T47D (cell line): Measurements from ENCODE around the gene PLA2G2D.

Source experiments
- DNase-seq, 2 experiments: peaks; one replicate each; pipeline versions ENCODE4 v3.0.0 to v3.0.0-alpha.2; 2011 to 2012; ENCODE audit warnings: low read depth in 1 of 2, low spot score in 1 of 2
- JUND ChIP-seq: IDR thresholded peaks from 2 replicates; pipeline ENCODE4 v1.6.1; 2012; ENCODE audit warnings: low read depth
- in situ Hi-C: cut with HindIII; loops from 2 replicates; pipeline ENCODE4 v1.10.0; 2016; ENCODE audit warnings: low sequenced_read_pairs, low pct_unique_long_range_greater_than_20kb

PLA2G2D gene

GRCh38 chr1:20150969-20151368 is 31.6 kb upstream of the PLA2G2D start:
- in situ Hi-C loops: no loop called here
- no peak for TF ChIP-seq JUND
- no peak for DNase-seq

- no peak for DNase-seq
- in situ Hi-C loops: no loop called here
- no peak for TF ChIP-seq JUND
Observed at GRCh38 chr1:20150326-20150705, 31.0 kb upstream of the PLA2G2D start.

- DNase-seq: no peak
- no peak for TF ChIP-seq JUND
- in situ Hi-C loops: no loop called here
Observed at GRCh38 chr1:20149601-20150325, 30.4 kb upstream of the PLA2G2D start.

- TF ChIP-seq JUND: no peak
- no peak for DNase-seq
- in situ Hi-C loops: no loop called here
Observed at GRCh38 chr1:20148571-20149500, 29.5 kb upstream of the PLA2G2D start.

- no peak for DNase-seq
- in situ Hi-C loops: no loop called here
- no peak for TF ChIP-seq JUND
Observed at GRCh38 chr1:20147846-20148570, 28.7 kb upstream of the PLA2G2D start.

- no peak for TF ChIP-seq JUND
- in situ Hi-C loops: no loop called here
- no peak for DNase-seq
Observed at GRCh38 chr1:20143734-20144565, 24.6 kb upstream of the PLA2G2D start.

GRCh38 chr1:20143318-20143717 is 24.0 kb upstream of the PLA2G2D start:
- in situ Hi-C loops: no loop called here
- no peak for TF ChIP-seq JUND

GRCh38 chr1:20142001-20142710 is 22.8 kb upstream of the PLA2G2D start:
- no peak for TF ChIP-seq JUND
- no peak for DNase-seq
- in situ Hi-C loops: no loop called here

More at GRCh38 chr1:20143318-20143717, 24.0 kb upstream of the PLA2G2D start:
- no peak for DNase-seq

- in situ Hi-C loops: no loop called here
- no peak for DNase-seq
- TF ChIP-seq JUND: no peak
Observed at GRCh38 chr1:20141466-20141865, 22.1 kb upstream of the PLA2G2D start.

- no peak for TF ChIP-seq JUND
- in situ Hi-C loops: no loop called here
- DNase-seq: no peak
Observed at GRCh38 chr1:20141001-20141400, 21.7 kb upstream of the PLA2G2D start.

- no peak for TF ChIP-seq JUND
- DNase-seq: no peak
- in situ Hi-C loops: no loop called here
Observed at GRCh38 chr1:20139776-20140612, 20.7 kb upstream of the PLA2G2D start.
